ENCODE data around the gene BCOR. TPM values are rescaled to one million over a fixed set of nuclear protein-coding genes. Genes with fewer than 3 reads are reported as not detected.

BCOR gene
- total and polyA plus RNA-seq, 2 of the 4 experiments (the other 2 are of a cell fraction): 7.5 to 9.0 TPM

DNA sequence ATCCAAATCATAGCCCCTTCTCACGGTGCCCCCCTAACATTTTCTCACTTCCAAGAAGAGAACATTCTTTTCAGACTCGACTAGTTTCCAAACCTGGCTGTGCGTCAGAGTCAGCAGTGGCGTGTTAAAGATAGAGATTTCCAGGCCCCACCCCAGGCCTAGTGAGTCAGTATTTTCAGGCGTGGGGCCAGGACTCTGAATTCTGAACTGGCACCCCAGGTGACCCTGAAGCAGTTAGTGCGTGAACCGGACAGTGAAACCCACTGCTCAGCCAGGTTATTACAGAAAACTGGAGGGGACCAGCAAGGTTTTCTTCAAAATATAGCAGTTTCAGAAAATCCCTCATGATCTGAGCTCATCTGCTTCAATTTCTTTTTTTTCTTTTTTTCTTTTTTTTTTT lies 35.0 kb upstream of the BCOR start:
- Histone ChIP-seq H3K36me3 (ENCODE audit: control insufficient read depth, insufficient read depth, low read length) (no peaks in the 10 kb centered on the region), H3K79me1 (ENCODE audit: low read depth in 1 of 2, low read length in 2 of 2) (no peaks in the 10 kb centered on the region), H3K9ac (ENCODE audit: low read depth, low read length) (no peak overlapping the region), H2AK5ac (ENCODE audit: low read depth, low read length) (no peak overlapping the region), H4K5ac (ENCODE audit: low read depth, low read length) (no peak overlapping the region), H2BK15ac (ENCODE audit: low read depth, low read length) (peak overlapping the region; percentile 79; the same call in 1 of the 3 replicates), H3K18ac (ENCODE audit: low read depth, low read length) (peak overlapping the region; percentile 71; the same call in 1 of the 2 replicates), H2BK120ac (ENCODE audit: low read depth, low read length) (0 out of 2 replicates have a peak overlapping the region, but pooled peaks have one; percentile 23), H3K4me2 (ENCODE audit: low read depth, low read length) (peak overlapping the region; percentile 73; the same call in 1 of the 2 replicates), H2AFZ (replicated peaks; ENCODE audit: low read length, poor library complexity) (peak overlapping the region; percentile 70), H4K8ac (ENCODE audit: low read depth in 2 of 2, low read length in 2 of 2) (no peak overlapping the region), H3K23ac (ENCODE audit: low read depth, low read length) (no peak overlapping the region), H3K27ac (ENCODE audit: insufficient read depth, low read length) (0 out of 2 replicates have a peak overlapping the region, but pooled peaks have one; percentile 19), H2AK9ac (replicated peaks; ENCODE audit: low read depth, low read length, poor library complexity) (no peak overlapping the region), H3K9me1 (ENCODE audit: insufficient read depth, low read length) (peaks cover 3% of the 10 kb centered on the region; the same call in 1 of the 2 replicates), H3K4me1 (ENCODE audit: control insufficient read depth, insufficient read depth, low read length) (peaks cover 8% of the 10 kb centered on the region), H3K4me3 (ENCODE audit: insufficient read depth, low read depth, low read length) (no peak overlapping the region), H4K91ac (ENCODE audit: insufficient read depth, low read depth, low read length) (no peak overlapping the region), H3K4ac (ENCODE audit: low read depth, low read length) (no peak overlapping the region; the same call in 1 of the 2 replicates), H3K27me3 (ENCODE audit: control insufficient read depth, insufficient read depth, low read length) (peaks cover 2% of the 10 kb centered on the region; the same call in 1 of the 2 replicates), H2BK20ac (ENCODE audit: low read depth, low read length) (0 out of 2 replicates have a peak overlapping the region, but pooled peaks have one; percentile 35), H2BK5ac (ENCODE audit: low read depth, low read length, poor library complexity, severe bottlenecking) (peak overlapping the region; percentile 29), H4K20me1 (ENCODE audit: insufficient read depth, low read length) (no peaks in the 10 kb centered on the region), H3K14ac (replicated peaks; ENCODE audit: low read depth, low read length) (no peak overlapping the region; the same call in 1 of the 2 replicates), H3K56ac (ENCODE audit: extremely low read depth, insufficient read depth, low read length) (no peak overlapping the region), H3K9me3 (ENCODE audit: control insufficient read depth, insufficient read depth, low read length) (no peaks in the 10 kb centered on the region)
- CTCF ChIA-PET: no interaction called here
- 48% methylated on average over 6 of the region's 7 CpGs; no CpG with 5 or more reads in 1 of the 2 experiments for WGBS, 2 experiments (ENCODE audit: extremely low coverage in 2 of 2, insufficient read length in 1 of 2)
- no peak for TF ChIP-seq RFX5 (IDR thresholded peaks at IDR 0.05; ENCODE audit: low read depth, low read length)
- TF ChIP-seq MAZ (IDR thresholded peaks at IDR 0.05; ENCODE audit: borderline replicate concordance, low read depth, low read length): no peak
- TF ChIP-seq RAD21 (IDR thresholded peaks at IDR 0.05; ENCODE audit: low read length): no peak
- TF ChIP-seq POLR2A (IDR thresholded peaks at IDR 0.05; ENCODE audit: low read depth, low read length): no peak
- TF ChIP-seq CEBPB (IDR thresholded peaks at IDR 0.05; ENCODE audit: low read depth, low read length): no peak
- no peak for TF ChIP-seq NFE2L2 (IDR thresholded peaks at IDR 0.05; ENCODE audit: low read depth, low read length)
- peak; percentile 67; the same call in 1 of the 2 replicates for TF ChIP-seq FOS (IDR thresholded peaks at IDR 0.05; ENCODE audit: low read depth, low read length)
- intact Hi-C loops (cut with micrococcal nuclease): no loop called here
- in situ Hi-C loops (cut with MboI; ENCODE audit: low sequenced_read_pairs): no loop called here
- dilution Hi-C loops (cut with HindIII; ENCODE audit: low sequenced_read_pairs, unreplicated experiment): no loop called here
- ATAC-seq (ENCODE audit: low read depth): peak; percentile 74
- DNase-seq: peak; percentile 81
- POLR2A ChIA-PET (ENCODE audit: unreplicated experiment): no interaction called here
- no TSS peak for BruUV-seq (replicated peaks)
